IMR-90 (cell line): ENCODE results near the gene MRPL17.

Experiments
- BHLHE40 ChIP-seq: fragments of 150-350 bp; IDR thresholded peaks from 2 replicates; pipeline ENCODE4 v1.6.1; 2016; ENCODE audit warnings: mild to moderate bottlenecking, low read depth, low read length
- CEBPB ChIP-seq: IDR thresholded peaks from 2 replicates; pipeline ENCODE4 v1.6.1; 2012; ENCODE audit warnings: low read depth, low read length, improper control_type of control experiment
- CHD1 ChIP-seq: IDR thresholded peaks from 2 replicates; pipeline ENCODE4 v1.6.1; 2012; ENCODE audit warnings: low read depth, low read length, improper control_type of control experiment
- CTCF ChIP-seq: conservative IDR thresholded peaks from 2 replicates; pipeline ENCODE4 v1.5.1; 2012; ENCODE audit warnings: mild to moderate bottlenecking, low read depth, low read length, improper control_type of control experiment
- MXI1 ChIP-seq: IDR thresholded peaks from 2 replicates; pipeline ENCODE4 v1.6.1; 2012; ENCODE audit warnings: low read depth, mild to moderate bottlenecking, low read length, moderate library complexity, borderline replicate concordance
- NFE2L2 ChIP-seq: fragments of 150-350 bp; IDR thresholded peaks from 2 replicates; pipeline ENCODE4 v1.6.1; 2016; ENCODE audit warnings: low read depth, mild to moderate bottlenecking, low read length
- POLR2A ChIP-seq: IDR thresholded peaks from 2 replicates; pipeline ENCODE4 v1.6.1; 2012; ENCODE audit warnings: mild to moderate bottlenecking, low read depth, low read length
- RAD21 ChIP-seq: IDR thresholded peaks from 2 replicates; pipeline ENCODE4 v1.6.1; 2012; ENCODE audit warnings: low read length, improper control_type of control experiment
- RCOR1 ChIP-seq: IDR thresholded peaks from 2 replicates; pipeline ENCODE4 v1.6.1; 2012; ENCODE audit warnings: mild to moderate bottlenecking, low read length, improper control_type of control experiment; ENCODE audit not compliant: insufficient replicate concordance
- RFX5 ChIP-seq: IDR thresholded peaks from 2 replicates; pipeline ENCODE4 v1.8.0; 2012; ENCODE audit warnings: low read depth, mild to moderate bottlenecking, low read length, moderate library complexity
- SMC3 ChIP-seq: fragments of 150-350 bp; IDR thresholded peaks from 2 replicates; pipeline ENCODE4 v1.6.1; 2016; ENCODE audit warnings: low read depth, mild to moderate bottlenecking, antibody characterized with exemption, low read length, moderate library complexity
- TF ChIP-seq, protein P1 (sequence below): fragments of 150-350 bp; IDR thresholded peaks from 2 replicates; pipeline ENCODE4 v1.6.1; 2017; ENCODE audit warnings: mild to moderate bottlenecking, antibody characterized with exemption, low read length, low read depth

GRCh38 chr11:6670202-6670830 is 12.8 kb downstream of the MRPL17 start:
- TF ChIP-seq CTCF (no peak), NFE2L2 (no peak), POLR2A (no peak), SMC3 (no peak), RAD21 (no peak), CHD1 (no peak), MXI1 (no peak), CEBPB (no peak), RFX5 (no peak), RCOR1 (no peak), BHLHE40 (no peak)
- TF ChIP-seq, protein P1, sequence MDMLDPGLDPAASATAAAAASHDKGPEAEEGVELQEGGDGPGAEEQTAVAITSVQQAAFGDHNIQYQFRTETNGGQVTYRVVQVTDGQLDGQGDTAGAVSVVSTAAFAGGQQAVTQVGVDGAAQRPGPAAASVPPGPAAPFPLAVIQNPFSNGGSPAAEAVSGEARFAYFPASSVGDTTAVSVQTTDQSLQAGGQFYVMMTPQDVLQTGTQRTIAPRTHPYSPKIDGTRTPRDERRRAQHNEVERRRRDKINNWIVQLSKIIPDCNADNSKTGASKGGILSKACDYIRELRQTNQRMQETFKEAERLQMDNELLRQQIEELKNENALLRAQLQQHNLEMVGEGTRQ = no peak
